Stimulated activated CD8-positive, alpha-beta memory T cell treated with anti-CD3 and anti-CD28 coated beads, Interleukin-15, amount 100 ng/mL, for 24 hours (primary cell): ENCODE data around the gene BAZ1A.

Source experiments
- DNase-seq: peaks from one replicate; pipeline ENCODE4 v3.0.0-alpha.2; 2020; ENCODE audit warnings: low read depth

The BAZ1A gene, protein sequence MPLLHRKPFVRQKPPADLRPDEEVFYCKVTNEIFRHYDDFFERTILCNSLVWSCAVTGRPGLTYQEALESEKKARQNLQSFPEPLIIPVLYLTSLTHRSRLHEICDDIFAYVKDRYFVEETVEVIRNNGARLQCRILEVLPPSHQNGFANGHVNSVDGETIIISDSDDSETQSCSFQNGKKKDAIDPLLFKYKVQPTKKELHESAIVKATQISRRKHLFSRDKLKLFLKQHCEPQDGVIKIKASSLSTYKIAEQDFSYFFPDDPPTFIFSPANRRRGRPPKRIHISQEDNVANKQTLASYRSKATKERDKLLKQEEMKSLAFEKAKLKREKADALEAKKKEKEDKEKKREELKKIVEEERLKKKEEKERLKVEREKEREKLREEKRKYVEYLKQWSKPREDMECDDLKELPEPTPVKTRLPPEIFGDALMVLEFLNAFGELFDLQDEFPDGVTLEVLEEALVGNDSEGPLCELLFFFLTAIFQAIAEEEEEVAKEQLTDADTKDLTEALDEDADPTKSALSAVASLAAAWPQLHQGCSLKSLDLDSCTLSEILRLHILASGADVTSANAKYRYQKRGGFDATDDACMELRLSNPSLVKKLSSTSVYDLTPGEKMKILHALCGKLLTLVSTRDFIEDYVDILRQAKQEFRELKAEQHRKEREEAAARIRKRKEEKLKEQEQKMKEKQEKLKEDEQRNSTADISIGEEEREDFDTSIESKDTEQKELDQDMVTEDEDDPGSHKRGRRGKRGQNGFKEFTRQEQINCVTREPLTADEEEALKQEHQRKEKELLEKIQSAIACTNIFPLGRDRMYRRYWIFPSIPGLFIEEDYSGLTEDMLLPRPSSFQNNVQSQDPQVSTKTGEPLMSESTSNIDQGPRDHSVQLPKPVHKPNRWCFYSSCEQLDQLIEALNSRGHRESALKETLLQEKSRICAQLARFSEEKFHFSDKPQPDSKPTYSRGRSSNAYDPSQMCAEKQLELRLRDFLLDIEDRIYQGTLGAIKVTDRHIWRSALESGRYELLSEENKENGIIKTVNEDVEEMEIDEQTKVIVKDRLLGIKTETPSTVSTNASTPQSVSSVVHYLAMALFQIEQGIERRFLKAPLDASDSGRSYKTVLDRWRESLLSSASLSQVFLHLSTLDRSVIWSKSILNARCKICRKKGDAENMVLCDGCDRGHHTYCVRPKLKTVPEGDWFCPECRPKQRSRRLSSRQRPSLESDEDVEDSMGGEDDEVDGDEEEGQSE (N-terminal part only)

DNA sequence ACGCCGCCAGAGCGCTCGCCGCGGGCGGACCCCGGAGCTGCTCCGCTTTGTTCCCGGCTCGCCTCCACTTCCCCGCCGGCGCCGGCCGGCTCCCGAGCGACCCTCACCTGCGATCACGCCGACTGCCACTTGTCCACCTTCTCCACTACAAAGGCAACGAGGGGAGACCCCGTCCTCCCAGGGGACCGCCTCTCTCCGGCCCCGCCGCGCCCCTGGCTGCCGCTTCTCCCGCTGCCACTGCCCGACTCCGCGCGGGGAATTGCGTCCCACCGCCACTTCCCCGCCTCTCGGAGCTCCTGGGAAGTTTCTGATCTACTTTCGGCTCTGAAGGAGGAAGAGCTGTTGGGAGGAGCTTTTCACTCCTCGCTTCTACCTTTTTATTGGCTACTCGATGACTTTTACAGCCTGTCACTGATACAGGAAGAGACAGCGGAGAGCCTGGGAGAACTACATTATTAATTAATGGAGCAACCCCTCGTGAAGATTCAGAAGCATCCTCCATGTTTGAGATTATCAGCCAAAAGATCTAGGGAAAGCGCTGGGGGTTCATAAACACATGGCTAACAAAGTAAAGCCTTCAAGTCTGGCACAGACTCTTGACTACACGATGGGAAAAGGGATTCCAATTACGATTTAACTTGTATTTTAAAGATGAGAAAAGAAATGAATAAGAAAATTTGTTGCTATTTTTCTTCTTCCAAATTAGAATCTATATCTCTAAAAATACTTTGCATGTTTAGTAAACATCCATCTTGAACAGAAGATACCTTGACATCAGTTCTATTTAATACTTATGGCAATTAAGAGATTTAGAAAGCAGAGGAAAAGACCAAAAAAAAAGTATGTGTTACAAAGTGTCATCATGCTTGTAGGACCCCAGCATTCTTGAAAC, at the start of gene BAZ1A:
Gene BAZ1A, minus strand, starts transcription at position 330 of the 892 bp plus-strand sequence. CDS start 756 bp downstream, outside the sequence.
- DNase-seq, result peak; percentile 12

DNA sequence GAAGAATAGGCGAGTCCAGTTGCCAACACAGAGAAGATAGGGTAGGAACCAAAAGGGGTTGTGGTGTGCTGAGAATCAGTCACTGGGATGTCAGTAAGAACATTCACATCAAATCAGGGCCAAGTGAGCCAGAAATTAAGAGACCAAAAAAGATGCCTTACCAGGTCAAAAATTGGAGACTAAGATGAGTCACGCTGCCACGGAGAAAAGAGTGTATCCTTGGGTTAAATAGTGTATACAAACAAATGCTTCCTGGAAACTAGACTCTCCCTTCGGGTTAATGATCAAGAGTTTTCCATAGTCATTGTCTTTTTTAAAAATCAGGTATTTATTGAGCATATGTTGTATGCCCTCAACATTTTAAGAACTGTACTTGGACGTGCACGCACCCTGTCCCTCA, 45.2 kb upstream of the BAZ1A start:
- DNase-seq, result no peak

DNA sequence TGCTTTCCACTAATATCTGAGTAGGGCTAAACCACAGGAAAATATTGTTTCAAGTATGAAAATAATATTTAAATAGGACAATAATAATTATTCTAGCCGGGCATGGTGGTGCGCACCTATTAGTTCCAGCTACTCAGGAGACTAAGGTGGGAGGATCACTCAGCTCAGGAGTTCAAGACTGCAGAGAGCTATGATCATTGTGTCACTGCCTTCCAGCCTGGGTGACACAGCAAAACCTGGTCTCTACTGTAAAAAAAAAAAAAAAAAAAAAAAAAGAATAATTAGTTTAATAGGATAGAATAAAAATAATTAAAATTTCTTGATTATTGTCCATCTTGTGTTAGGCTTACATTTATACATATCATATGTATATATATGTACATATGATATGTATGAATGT, 38.5 kb upstream of the BAZ1A start:
- DNase-seq, result no peak

DNA sequence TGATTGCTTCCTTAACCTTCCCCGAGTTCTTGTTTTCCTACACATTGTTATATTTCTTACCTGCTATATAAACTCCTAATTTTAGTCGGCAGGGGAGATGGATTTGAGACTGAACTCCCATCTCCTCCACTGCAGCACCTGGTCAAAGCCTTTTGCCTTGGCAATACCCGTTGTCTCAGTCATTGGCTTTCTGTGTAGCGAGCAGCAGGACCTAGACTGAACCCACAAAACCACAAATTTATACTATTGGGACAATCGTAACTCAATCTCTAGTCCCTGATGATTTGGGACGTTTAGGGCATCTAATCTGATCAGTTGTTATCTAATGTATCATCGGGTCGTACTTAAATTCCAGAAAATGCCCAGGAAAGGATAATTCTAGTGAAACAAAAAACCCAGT, 37.8 kb upstream of the BAZ1A start:
- DNase-seq, result no peak

DNA sequence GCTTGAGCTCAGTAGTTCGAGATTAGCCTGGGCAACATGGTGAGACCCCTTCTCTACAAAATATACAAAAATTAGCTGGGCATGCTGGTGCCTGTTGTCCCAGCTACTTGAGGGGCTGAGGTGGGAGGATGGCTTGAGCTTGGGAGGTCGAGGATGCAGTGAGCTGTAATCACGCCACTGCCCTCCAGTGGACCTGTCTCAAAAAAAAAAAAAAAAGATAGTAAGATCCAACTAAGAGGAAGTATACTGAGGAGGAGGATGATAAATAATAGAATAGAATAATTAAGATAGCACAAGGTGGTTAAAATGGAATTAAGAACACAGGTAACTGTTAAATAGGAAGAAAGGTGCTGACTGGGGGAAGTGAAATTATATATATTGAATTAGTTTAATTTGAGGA, 37.0 kb upstream of the BAZ1A start:
- no peak for DNase-seq

DNA sequence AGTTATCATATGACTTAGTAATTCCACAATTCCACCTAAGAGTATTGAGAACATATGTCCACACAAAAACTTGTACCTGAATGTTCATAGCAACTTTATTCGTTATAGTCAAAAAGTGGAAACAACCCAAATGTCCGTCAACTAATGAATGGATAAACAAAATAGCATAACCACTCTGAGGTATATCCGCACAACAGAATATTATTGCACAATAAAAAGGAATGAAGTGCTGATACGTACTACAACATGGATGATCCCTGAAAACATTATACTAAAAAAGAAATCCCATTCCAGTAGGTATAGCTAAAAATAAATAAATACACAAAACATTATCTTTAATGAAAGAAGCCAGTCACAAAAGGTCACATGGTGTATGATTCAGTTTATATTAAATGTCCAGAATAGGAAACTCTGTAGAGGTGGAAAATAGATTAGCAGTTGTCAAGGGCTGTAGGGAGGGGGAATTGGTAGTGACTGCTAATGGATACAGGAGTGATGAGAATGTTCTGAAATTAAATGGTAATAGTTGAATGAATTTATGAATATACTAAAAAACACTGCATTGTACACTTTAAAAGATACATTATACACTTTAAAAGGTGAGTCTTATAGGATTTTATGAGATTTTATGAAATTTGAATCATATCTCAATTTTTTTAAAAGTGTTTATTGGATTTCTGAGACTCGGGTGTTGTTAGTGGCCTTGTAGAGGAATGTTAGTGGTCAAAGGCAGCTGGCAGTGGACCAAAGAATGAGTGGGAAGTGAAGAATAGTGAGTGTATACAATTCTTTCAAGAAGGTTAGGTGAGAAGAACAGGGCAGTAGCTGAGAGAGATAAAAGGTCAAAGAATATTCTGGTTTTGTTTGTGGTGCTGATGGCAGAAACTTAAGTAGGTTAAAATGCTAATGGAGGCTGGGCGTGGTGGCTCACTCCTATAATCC, 36.3 kb upstream of the BAZ1A start:
- DNase-seq, result no peak

DNA sequence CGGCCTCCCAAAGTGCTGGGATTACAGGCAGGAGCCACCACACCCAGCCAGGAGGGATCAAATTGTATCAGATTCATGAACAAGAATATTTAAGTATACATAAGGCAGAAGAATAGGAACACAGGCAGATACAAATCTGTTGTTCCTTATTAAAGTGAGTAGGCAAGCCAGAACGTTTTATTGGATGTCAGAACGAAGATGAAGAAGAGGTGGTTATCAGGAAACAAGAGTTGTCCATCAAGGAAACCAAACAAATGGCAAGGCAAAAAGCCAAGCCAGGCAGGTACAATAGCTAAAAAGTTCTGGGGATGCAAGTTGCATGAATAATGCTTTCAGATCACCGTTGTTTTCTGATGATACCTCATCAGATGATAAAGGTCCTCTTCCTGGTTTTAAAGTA, 31.1 kb upstream of the BAZ1A start:
- no peak for DNase-seq

DNA sequence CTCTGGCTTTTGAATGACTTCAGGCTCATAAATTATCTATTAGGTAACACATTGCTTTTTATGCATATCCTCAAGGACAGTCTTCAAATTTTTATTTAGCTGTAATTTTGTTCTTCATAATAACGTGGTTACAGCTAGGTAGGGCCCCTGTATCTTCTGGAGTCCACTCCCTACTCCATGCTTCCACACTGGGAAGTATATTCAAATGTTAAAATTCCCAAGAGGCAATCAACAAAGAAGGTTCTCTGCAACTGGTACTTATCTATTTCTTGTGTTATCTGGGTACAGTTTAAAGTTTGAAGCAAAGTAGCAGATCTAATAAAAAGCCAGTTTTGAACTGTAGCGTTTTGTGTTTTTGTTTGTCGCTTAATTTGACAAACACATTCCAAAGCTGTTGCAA, 20.1 kb upstream of the BAZ1A start:
- no peak for DNase-seq

DNA sequence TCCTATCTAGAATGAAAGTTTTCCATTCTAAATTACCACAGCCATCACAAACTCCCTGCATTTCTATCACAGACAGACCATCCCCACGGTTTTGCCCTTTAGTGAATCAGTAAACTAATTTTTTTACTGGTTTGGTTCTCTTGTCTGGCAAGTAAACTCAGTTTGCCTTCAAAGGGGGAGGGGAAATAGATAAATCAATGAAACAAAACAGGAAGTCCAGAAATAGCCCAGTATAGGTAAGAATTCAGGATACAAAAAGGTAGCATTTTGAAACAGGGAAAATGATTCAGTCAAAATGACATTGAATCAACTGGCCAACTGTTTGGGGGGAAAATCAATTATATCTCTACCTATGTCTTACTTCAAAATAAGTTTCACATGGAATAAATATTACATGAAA, 15.8 kb upstream of the BAZ1A start:
- no peak for DNase-seq

DNA sequence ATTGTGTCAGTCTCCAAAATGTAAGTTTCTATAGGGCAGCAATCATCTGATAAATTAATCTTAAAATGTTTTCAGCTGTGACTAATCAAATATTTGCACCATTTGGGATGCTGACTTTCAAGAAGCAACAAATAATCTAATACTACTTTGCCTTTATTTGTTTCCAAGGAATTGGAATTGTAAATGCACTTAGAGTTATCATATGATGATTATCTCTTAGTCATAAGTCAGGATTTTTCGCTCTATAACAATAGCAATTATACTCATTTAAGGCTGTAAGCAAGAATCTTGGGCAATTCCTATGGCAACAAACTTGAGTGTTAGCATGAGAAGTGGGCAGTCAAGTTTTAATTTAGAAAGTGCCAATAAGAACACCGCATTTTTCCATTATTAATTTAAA, 13.0 kb upstream of the BAZ1A start:
- no peak for DNase-seq

DNA sequence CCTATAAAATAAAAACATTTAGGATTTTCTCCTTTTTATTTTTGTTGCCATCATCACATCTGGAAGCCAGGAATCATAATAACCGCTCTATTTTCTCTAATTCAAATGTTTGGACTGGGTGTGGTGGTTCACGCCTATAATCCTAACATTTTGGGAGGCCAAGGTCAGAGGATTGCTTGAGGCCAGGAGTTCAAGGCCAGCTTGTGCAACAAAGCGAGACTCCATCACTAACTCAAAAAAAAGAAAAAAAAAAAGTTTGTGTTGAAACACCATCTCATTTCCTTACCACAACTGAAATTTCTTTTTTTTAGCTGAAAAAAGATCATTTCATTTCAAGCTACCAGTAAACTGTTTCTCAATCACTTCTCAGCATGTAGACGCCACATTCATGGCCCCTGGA, 8.8 kb upstream of the BAZ1A start:
- no peak for DNase-seq

DNA sequence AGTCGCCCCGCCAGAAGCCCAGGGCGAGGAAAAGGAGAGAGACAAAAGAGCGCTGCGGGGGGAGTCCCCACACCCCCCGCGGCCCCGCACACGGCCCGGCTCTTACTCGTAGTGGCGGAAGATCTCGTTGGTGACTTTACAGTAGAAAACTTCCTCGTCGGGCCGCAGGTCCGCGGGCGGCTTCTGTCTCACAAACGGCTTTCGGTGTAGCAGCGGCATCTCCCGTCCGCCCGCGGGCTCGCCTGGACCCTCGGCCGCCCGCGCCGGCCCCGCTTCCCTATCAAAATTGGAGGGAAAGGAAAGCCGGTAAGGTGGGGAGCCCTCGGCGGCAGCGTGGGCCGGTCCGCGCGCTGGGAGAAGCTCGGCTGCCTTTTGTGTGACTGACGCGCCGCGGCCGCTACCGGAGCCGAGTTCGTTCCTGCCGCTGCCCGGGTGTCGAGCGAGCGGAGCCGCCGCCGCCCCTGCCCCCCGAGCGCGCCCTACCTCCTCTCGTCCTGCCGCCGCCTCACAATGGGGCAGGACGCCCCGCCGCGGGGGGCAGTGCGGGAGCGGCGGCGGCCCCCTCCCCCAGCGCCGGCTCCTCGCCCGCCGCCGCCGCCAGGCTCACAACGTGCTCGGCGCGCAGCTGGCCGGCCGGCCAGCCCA, 652 bp downstream of the BAZ1A start:
- peak; percentile 15 for DNase-seq

DNA sequence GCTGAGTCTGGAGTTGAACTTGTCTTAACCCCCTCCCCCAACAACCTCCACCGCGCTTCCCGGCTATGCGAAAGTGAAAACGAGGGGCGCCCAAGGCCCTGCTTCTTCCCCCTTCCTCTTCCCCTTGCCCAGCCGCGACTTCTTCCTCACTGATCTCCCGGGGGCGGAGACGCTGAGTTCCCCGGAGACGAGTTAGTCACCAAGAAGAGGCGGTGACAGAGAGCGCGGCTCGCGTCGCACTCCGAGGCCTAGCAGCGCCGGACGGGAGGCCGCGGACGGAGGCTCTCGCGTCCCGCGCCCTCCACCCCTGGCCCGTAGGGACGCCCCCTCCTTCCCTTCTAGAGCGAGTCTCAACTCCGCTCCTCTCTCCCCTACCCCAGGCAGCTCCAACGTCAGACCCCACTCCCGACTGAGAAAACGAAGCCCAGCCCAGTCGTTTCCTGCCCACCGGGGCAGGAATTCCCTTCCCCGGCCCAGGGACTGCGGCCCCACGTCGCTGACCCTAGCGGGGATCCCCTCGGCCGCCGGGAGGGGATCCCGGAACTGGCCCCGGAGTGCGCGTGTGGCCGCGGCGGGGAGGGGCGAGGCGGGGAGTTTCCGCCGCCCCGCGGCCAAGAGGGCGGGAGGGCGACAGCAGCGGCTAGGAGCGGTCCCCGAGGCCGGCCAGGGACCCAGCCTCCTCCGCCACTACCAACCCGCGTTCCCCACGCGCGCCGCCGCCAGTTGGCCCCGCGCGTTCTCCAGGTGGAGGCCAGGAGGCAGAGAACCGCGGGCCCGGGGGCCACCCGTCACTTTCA, 1.4 kb downstream of the BAZ1A start:
- DNase-seq, result peak; percentile 49

DNA sequence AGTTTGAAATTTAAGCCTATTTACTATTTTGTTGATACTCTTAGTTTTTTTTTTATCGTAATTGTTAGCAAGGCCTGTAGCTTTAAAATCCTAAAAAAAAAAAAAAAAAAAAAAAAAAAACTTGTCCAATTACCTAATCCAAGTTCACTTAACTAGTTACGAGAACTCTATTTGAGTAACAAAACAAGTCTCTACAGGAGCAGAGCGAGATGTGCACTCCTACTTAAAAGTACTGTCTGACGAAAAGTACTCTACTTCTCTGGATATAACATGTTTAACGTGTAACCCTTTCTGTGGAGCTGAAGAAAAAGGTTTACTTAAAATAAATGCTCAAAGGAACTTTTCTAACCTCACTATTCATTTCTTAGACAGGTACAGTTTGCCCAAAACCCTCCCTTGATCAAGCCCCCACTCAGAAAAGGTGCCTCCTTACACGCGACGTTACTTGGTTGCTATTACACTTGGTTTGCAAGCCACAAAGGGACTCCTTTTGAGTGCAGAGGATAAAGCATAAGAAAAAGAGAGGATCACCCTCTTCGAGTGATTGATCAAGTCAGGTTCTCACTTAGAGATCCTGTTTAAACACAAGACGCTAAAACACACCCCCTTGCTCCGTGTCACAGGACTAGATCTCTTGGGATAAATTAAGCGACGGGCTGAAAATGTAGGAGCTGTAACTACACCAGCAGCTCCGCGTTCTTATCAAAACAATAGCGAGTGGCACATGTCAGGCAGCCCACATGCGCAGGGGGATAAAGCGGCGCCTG, 2.2 kb downstream of the BAZ1A start:
- DNase-seq, result no peak

DNA sequence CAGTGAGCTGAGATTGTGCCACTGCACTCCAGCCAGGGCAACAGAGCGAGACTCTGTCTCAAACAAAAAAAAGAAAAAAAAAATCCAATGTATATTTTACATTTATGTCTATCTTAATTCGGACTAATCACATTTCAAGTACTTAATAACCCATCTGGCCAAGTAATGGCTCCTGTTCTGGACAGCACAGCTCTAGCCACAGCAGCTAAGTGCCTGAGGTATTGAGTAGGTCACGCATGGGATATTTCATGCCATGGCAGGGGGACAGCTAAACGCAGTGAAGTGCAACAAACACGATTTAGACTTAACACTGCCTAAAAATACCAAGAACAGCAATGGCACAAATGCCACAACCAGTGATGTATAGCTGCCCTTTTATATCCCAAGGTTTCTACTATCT, 8.0 kb downstream of the BAZ1A start:
- no peak for DNase-seq

DNA sequence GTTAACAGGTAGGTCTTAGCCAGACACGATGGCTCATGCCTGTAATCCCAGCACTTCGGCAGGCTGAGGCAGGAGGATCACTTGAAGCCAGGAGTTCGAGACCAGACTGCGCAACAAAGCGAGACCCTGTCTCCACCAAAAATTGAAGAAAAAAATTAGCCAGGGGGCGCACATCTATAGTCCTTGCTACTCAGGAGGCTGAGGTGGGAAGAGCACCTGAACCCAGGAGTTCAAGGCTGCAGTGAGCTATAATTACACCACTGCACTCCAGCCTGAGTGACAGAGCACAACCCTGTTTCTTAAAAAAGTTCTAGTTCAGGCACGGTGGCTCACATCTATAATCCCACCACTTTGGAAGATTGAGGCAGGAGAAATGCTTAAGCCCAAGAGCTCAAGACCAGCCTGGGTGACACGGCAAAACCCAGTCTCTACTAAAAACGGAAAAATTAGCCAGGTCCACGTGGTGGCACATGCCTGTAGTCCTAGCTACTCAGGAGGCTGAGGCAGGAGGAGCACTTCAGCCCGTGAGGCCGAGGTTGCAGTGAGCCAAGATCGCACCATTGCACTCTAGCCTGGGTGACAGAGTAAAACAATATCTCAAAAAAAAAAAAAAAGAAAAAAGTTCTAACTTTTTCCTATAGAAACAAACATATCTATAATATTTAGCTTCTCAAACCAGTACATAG, 9.1 kb downstream of the BAZ1A start:
- no peak for DNase-seq

DNA sequence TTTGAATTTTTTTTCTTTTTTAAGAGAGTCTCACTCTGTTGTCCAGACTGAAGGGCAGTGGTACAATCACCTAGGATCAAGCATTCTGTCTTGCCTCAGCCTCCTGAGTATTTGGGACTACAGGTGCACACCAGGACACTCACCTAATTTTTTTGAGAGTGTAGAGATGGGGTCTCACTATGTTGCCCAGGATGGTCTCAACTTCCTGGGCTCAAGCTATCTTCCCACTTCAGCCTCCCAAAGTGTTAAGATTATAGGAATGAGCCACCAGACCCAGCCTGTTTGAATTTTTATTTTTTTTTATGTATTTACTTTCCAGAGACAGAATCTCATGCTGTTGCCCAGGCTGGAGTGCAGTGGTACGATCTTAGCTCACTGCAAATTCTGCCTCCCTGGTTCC, 11.3 kb downstream of the BAZ1A start:
- no peak for DNase-seq

DNA sequence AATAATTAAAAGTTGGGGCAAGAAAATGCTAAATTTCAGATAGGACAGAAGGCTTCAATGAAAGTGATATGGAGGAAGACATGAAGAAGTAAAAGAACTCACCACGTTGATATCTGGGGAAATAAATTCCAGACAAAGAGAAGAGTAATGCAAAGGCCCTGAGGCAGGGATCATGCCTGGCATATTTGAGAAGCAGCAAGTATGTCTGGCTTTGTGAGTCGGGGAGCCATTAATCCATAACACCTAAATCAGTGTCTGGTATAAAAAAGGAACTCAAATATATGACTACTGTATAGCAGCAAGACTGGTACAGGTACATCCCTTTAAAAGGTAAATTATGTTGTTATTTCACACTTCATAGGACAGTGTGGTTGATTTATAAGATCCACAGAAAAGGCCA, 16.4 kb downstream of the BAZ1A start:
- no peak for DNase-seq
